HEK293 (cell line): ENCODE results near the gene PTDSS2.

Experiments used
- CTCF ChIA-PET: fragments of 350-600 bp; formaldehyde crosslinking; extraction: SDS; loops from one replicate; lab custom pipeline; 2021; ENCODE audit warnings: antibody characterized with exemption; lab: Yijun Ruan, JAX
- POLR2A ChIA-PET: fragments of 300-600 bp; formaldehyde crosslinking; extraction: SDS; loops from one replicate; lab custom pipeline; 2020; ENCODE audit warnings: antibody characterized with exemption, inconsistent platforms; lab: Yijun Ruan, JAX
- H3K27ac ChIP-seq: fragments of 200-500 bp; sonication (Bioruptor generic); 2 replicates; pipeline ENCODE4 v1.5.1; 2014; ENCODE audit warnings: low read depth, low read length, control low read depth, inconsistent platforms; ENCODE audit errors: extremely low read depth
- H3K36me3 ChIP-seq, 2 experiments: fragments of 200-500 bp in 1 of 2; sonication (Bioruptor generic) in 1 of 2; 1 replicate in 1 of 2; 2 replicates in 1 of 2; pipeline ENCODE4 v1.5.1; 2014 to 2017; ENCODE audit warnings: inconsistent platforms in 2 of 2, low read length in 2 of 2; ENCODE audit not compliant: control insufficient read depth in 2 of 2, insufficient read depth in 1 of 2
- H3K4me1 ChIP-seq: fragments of 200-500 bp; sonication (Bioruptor generic); 2 replicates; pipeline ENCODE4 v1.5.1; 2014; ENCODE audit warnings: mild to moderate bottlenecking, low read length, inconsistent platforms; ENCODE audit not compliant: control insufficient read depth, insufficient read depth
- H3K4me3 ChIP-seq: 2 replicates; pipeline ENCODE4 v1.5.1; 2011; ENCODE audit warnings: low read depth, mild to moderate bottlenecking, control low read depth, low read length, moderate library complexity
- H3K9me3 ChIP-seq: fragments of 200-500 bp; sonication (Bioruptor generic); 2 replicates; pipeline ENCODE4 v1.5.1; 2014; ENCODE audit warnings: low read depth, low read length, inconsistent platforms; ENCODE audit not compliant: control insufficient read depth, insufficient read depth
- KLF16 ChIP-seq: fragments of 450-650 bp; formaldehyde crosslinking; IDR thresholded peaks from 2 replicates; pipeline ENCODE4 v1.5.1; 2017; ENCODE audit warnings: missing biosample characterization, missing genetic modification characterization
- PRDM1 ChIP-seq: fragments of 450-650 bp; formaldehyde crosslinking; IDR thresholded peaks from 2 replicates; pipeline ENCODE4; 2016; ENCODE audit warnings: missing biosample characterization, missing genetic modification characterization
- SETDB1 ChIP-seq: IDR thresholded peaks from one replicate; pipeline ENCODE4 v1.6.1; 2017; ENCODE audit warnings: mild to moderate bottlenecking, low read length, moderate library complexity, mixed read lengths; ENCODE audit not compliant: insufficient read length
- TRIM28 ChIP-seq: IDR thresholded peaks from 2 replicates; pipeline ENCODE4 v1.6.1; 2011; ENCODE audit warnings: low read length, control low read depth, borderline replicate concordance
- ZBTB7A ChIP-seq: fragments of 450-650 bp; formaldehyde crosslinking; IDR thresholded peaks from 2 replicates; pipeline ENCODE4 v1.5.1; 2016; ENCODE audit warnings: low read depth, missing biosample characterization, missing genetic modification characterization
- ZFP3 ChIP-seq: fragments of 450-650 bp; formaldehyde crosslinking; IDR thresholded peaks from 2 replicates; pipeline ENCODE4 v1.5.1; 2016; ENCODE audit warnings: low read depth, missing biosample characterization, missing genetic modification characterization
- ZNF184 ChIP-seq: fragments of 450-650 bp; IDR thresholded peaks from 2 replicates; pipeline ENCODE4 v1.5.1; 2018; ENCODE audit warnings: missing biosample characterization, mild to moderate bottlenecking, missing genetic modification characterization
- ZNF19 ChIP-seq: fragments of 450-650 bp; formaldehyde crosslinking; IDR thresholded peaks from 2 replicates; pipeline ENCODE4; 2016; ENCODE audit warnings: missing biosample characterization, missing genetic modification characterization, low read depth
- ZNF266 ChIP-seq: fragments of 450-650 bp; formaldehyde crosslinking; IDR thresholded peaks from 2 replicates; pipeline ENCODE4 v1.5.1; 2016; ENCODE audit warnings: missing biosample characterization, missing genetic modification characterization, low read depth
- ZNF280C ChIP-seq: fragments of 450-650 bp; formaldehyde crosslinking; IDR thresholded peaks from 2 replicates; pipeline ENCODE4 v1.5.1; 2016; ENCODE audit warnings: missing biosample characterization, missing genetic modification characterization
- ZNF280D ChIP-seq: fragments of 450-650 bp; formaldehyde crosslinking; IDR thresholded peaks from 2 replicates; pipeline ENCODE4 v1.5.1; 2016; ENCODE audit warnings: missing biosample characterization, missing genetic modification characterization
- ZNF302 ChIP-seq: fragments of 450-650 bp; formaldehyde crosslinking; IDR thresholded peaks from 2 replicates; pipeline ENCODE4 v1.5.1; 2016; ENCODE audit warnings: missing biosample characterization, missing genetic modification characterization, low read depth
- ZNF416 ChIP-seq: fragments of 450-650 bp; formaldehyde crosslinking; IDR thresholded peaks from 2 replicates; pipeline ENCODE4 v1.5.1; 2016; ENCODE audit warnings: missing biosample characterization, missing genetic modification characterization
- ZNF518A ChIP-seq: fragments of 450-650 bp; formaldehyde crosslinking; conservative IDR thresholded peaks from 2 replicates; pipeline ENCODE4 v1.5.1; 2016; ENCODE audit warnings: low read depth, missing biosample characterization, missing genetic modification characterization
- ZNF561 ChIP-seq: fragments of 450-650 bp; IDR thresholded peaks from 2 replicates; pipeline ENCODE4 v1.5.1; 2018; ENCODE audit warnings: missing biosample characterization, missing genetic modification characterization, borderline replicate concordance
- ZNF704 ChIP-seq: fragments of 450-650 bp; formaldehyde crosslinking; IDR thresholded peaks from 2 replicates; pipeline ENCODE4 v1.5.1; 2016; ENCODE audit warnings: missing biosample characterization, missing genetic modification characterization
- ZNF768 ChIP-seq: fragments of 450-650 bp; formaldehyde crosslinking; IDR thresholded peaks from 2 replicates; pipeline ENCODE4 v1.5.1; 2018; ENCODE audit warnings: missing biosample characterization, mild to moderate bottlenecking, missing genetic modification characterization
- ZNF777 ChIP-seq: fragments of 450-650 bp; formaldehyde crosslinking; IDR thresholded peaks from 2 replicates; pipeline ENCODE4 v1.5.1; 2017; ENCODE audit warnings: missing biosample characterization, missing genetic modification characterization, borderline replicate concordance
- ZSCAN4 ChIP-seq: fragments of 450-650 bp; formaldehyde crosslinking; IDR thresholded peaks from 2 replicates; pipeline ENCODE4 v1.5.1; 2017; ENCODE audit warnings: missing biosample characterization, missing genetic modification characterization

The PTDSS2 gene

GRCh38 chr11:457111-457760 is 7.2 kb downstream of the PTDSS2 start:
- no peak for TF ChIP-seq ZBTB7A
- TF ChIP-seq SETDB1 = no peak
- no peak for TF ChIP-seq PRDM1 (tag by site-specific recombination)
- no peak for TF ChIP-seq ZNF561 (tag by site-specific recombination)
- no peak for TF ChIP-seq ZNF704
- TF ChIP-seq ZNF518A (tag by site-specific recombination) = no peak
- no peak for TF ChIP-seq ZNF280D
- TF ChIP-seq ZNF184 (tag by site-specific recombination) = no peak
- no peak for TF ChIP-seq ZNF280C
- TF ChIP-seq ZSCAN4 (tag by site-specific recombination) = no peak
- no peak for TF ChIP-seq ZNF266 (tag by site-specific recombination)
- no peak for TF ChIP-seq ZFP3 (tag by site-specific recombination)
- no peak for TF ChIP-seq ZNF416 (tag by site-specific recombination)
- no peak for TF ChIP-seq TRIM28
- TF ChIP-seq ZNF768 = no peak
- TF ChIP-seq KLF16 = no peak
- TF ChIP-seq ZNF777 (tag by site-specific recombination) = no peak
- TF ChIP-seq ZNF19 (tag by site-specific recombination) = no peak
- no peak for TF ChIP-seq ZNF302 (tag by site-specific recombination)
- H3K9me3 ChIP-seq = no peaks in the 10 kb centered on the region
- no peak overlapping the region for H3K4me3 ChIP-seq
- ChIA-PET POLR2A (no interaction called here), CTCF (interaction anchor here (0.5 to 1.2 kb wide), 3 partner anchors 9 to 207 kb away, joined by 3 to 4 read pairs (median 3); no protein-coding TSS in a partner anchor)
- no peaks in the 10 kb centered on the region for H3K4me1 ChIP-seq
- peaks cover 0 to 80% of the 10 kb centered on the region in 2 experiments; a peak in 1 of 3 replicates for H3K36me3 ChIP-seq
- H3K27ac ChIP-seq = no peak overlapping the region
